ENCODE results near the gene TNFAIP1.

The TNFAIP1 gene

DNA sequence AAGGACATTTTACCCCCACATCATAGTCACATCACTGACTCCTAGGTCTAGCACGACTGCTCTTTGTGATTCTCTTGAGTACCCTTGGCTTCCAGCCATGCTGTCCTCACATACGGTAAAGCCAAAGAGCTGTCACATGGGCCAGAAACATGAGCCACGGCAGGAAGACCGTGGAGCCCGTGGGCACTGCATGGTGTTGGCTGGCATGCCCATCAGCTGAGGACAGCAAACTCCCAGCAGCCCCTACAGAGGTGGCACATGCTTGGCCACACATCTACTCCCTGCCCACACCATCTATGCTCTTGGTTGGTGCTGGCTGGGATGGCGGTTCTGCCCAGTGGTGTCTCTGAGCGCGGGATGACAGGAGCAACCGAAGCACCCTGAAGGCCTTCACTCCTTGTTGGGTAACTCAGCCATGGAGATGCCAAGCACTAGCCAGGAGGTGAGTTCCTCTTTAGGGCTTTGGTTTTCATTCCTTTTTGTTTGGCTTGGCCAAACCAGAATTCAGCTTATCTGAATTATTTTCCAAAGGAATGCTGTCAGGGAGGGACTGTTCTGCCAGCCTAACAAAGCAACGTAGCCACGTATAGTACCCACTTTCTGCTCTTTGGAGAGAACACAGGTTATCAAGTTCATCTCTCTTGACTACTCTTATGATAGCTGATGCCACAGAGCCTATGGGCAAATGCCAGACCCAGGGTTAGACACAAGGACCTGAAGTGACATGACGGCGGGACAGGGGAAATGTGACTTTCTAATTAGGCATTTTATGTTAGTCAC lies 10.0 kb downstream of the TNFAIP1 start:
- no peak for DNase-seq (ENCODE audit: low read depth in 2 of 2)

DNA sequence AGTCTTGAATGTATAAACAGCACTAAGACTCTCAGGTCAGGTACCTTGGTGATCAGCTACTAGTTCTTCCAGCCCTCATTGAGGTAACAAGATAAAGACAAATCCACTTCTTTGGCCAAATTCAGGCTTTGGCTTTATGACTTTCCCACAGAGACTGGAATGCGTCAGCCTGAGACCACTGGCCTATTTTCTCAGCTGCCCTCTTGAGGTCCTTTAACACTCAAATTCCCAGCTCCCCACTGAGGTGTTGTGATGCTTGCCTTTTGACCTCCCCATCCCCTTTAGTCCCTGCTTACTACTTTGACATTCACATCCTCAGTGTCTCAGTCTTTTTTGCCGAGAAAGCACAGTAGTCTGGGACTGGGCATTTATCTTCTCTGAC lies 10.6 kb downstream of the TNFAIP1 start:
- DNase-seq (ENCODE audit: low read depth in 2 of 2), result no peak

DNA sequence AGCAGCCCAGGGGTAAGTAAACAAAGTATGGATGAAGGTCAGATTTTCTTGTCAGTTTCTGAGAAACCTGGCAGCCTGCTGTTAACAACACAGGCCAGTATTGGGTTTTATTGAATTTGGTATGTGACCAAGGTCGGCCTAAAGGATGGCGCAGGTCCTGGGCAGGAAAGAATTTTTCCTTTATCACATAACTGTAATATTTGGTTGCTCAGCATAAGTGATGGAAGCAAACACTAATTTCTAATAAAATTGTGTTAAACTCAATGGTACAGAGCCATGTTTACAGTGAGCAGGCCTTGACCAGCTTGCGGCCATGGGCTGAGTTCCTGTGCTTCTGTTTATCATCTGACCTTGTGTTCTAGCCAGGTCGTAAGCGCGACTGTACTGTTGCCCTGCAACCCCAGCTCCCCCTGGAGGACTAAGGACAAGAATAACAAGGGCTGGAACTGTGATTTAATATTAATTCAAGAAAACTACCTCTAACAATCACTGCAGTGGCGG lies 11.2 kb downstream of the TNFAIP1 start:
- DNase-seq (ENCODE audit: low read depth in 2 of 2), result no peak

- no peak for DNase-seq (ENCODE audit: low read depth in 2 of 2)
These were observed 11.8 kb downstream of the TNFAIP1 start for GRCh38 chr17:28347261-28347891.

- DNase-seq (ENCODE audit: low read depth in 2 of 2), result no peak
These were observed 13.4 kb downstream of the TNFAIP1 start for GRCh38 chr17:28348979-28349378.

GRCh38 chr17:28350271-28350670 lies 14.7 kb downstream of the TNFAIP1 start:
- no peak for DNase-seq (ENCODE audit: low read depth in 2 of 2)

DNA sequence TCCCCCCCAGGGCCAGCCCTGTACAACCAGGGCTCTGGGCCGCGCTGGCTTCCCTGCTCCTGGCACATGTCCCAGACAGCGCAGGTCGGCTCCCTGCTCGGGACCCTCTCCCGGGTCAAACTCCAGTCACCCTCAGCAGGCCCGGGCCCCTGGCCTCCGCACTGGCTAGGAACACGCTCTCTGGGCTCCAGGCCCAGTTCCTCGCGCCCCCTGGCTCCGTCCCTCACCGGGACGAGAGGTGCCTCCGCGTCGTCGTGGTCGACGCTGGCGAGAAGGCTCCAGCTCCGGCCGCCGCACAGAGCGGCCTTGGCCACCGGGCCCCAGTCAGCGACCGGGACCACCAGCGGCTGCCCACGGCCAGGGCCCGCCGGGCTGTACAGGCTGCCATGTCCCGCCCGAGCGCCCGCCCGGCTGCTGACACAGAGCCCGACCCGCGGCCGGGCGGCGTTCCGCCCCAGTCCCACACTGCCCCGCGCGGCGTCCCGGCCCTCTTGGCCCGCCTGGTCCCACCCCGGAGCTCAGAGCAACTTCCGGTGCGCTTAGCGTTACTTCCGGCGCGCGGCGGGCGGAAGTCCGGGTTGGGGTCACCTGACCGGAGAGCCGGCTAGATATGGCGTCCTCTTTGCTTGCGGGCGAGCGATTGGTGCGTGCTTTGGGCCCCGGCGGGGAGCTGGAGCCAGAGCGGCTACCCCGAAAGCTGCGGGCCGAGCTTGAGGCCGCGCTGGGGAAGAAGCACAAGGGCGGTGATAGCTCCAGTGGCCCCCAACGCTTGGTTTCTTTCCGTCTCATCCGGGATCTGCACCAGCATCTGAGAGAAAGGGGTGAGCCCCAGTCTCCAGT lies 21.7 kb downstream of the TNFAIP1 start, which contains the start of gene POLDIP2:
TSS of gene POLDIP2 (minus strand) at position 467 of the 840 bp plus-strand sequence. CDS start at position 388, 79 bp downstream.
- DNase-seq (ENCODE audit: low read depth in 2 of 2), result peak; percentile 89 to 92

DNA sequence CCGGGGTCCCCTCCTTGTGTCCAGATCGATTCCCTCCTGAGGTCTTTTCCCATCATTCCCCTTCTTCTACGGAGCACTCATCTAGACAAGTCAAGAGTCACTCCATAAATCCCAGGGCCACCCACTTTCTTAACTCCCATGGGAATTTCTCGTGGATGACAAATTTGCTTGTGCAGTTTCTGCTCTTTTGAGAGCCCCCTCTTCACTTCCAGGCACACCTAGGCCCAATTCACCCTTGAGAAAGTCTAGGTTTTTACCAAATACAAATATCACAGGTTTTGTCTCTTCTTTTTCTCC lies 22.3 kb downstream of the TNFAIP1 start:
- DNase-seq (ENCODE audit: low read depth in 2 of 2), result no peak

DNA sequence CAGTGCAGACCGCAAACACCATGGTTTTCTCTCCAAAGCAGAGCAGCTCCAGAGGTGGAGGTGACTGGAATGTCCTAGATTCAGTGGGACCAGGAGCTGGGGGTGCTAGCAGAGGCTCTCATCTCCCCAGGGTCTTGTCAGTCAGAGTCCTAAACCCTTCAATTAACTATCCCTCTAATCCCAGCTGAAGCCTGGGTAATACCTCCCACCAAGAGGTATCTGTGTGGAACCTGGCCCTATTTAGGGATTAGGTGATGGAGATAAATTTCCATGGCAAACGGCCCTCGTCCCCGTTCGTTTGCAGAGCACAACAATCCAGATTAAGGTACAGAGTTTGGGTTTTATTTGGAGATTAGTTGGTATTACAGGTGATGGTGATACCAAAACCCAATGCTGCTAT lies 27.6 kb downstream of the TNFAIP1 start:
- no peak for DNase-seq (ENCODE audit: low read depth in 2 of 2)

- DNase-seq (ENCODE audit: low read depth in 2 of 2), result no peak
These were observed 28.5 kb downstream of the TNFAIP1 start for GRCh38 chr17:28363776-28364650.

- no peak for DNase-seq (ENCODE audit: low read depth in 2 of 2)
These were observed 29.3 kb downstream of the TNFAIP1 start, which contains the start of gene SEBOX for GRCh38 chr17:28364665-28365363. SEBOX (minus strand) TSS chr17:28365199; CDS start chr17:28365151, 48 bp downstream.

- no peak for DNase-seq (ENCODE audit: low read depth in 2 of 2)
These were observed 29.9 kb downstream of the TNFAIP1 start for GRCh38 chr17:28365487-28365886.

- DNase-seq (ENCODE audit: low read depth in 2 of 2), result no peak
These were observed 31.0 kb downstream of the TNFAIP1 start for GRCh38 chr17:28366605-28367004.

DNA sequence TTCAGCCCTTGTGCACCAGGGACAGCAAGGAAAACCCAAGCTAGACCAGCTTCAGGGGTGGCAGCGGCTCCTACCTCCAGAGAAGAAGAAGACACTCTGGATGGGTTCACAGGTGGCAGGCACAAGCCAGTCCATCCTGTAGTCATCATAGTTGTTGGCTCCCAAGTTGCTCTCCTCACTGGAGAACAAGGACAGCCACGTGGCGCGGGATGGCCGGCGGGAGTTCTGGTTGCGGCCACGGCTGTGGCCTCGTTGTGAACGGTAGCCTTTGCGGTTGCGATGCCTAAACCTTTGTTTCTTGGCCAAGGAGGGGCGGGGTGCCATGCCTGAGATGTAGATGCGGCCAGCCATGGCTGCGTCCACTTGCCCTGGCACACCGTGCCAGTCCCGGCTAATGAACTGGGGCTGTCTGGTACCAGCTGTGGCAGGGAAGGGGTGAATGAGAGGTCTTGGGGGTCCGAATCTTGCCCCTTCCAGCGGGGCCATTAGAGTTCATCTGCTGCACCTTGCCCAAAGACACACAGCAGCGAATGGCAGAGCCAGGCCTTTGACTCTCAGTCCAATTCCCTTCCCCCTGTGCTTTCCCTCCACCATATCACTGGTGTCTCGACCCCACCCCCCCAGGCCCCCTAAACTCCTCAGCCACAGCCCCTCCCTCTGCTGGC lies 32.2 kb downstream of the TNFAIP1 start:
- DNase-seq (ENCODE audit: low read depth in 2 of 2), result no peak

- no peak for DNase-seq (ENCODE audit: low read depth in 2 of 2)
These were observed 32.8 kb downstream of the TNFAIP1 start for GRCh38 chr17:28368306-28368831.

GRCh38 chr17:28368915-28369683 lies 33.5 kb downstream of the TNFAIP1 start:
- DNase-seq (ENCODE audit: low read depth in 2 of 2), result no peak

DNA sequence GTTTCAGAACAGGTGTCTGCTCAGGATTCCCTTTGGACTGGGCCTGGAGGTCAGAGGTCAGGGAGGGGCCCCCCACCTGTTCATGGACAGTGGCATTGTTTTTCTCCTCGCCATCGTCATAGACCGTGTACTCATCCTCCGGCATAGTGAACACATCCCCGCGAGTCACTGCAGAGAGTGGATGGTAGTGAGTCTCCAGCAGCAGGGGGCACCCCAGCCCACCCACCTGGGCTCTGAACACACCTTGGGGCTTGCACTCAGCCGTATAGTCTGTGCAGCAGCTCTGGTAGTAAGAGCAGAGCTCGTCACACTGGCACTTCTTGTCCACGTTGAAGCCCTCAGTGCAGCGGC lies 34.1 kb downstream of the TNFAIP1 start:
- DNase-seq (ENCODE audit: low read depth in 2 of 2), result no peak

GRCh38 chr17:28370035-28370743 lies 34.6 kb downstream of the TNFAIP1 start, which contains the start of gene VTN:
VTN (minus strand) TSS chr17:28370307; CDS start chr17:28370203, 104 bp downstream.
- DNase-seq (ENCODE audit: low read depth in 2 of 2), result no peak

- no peak for DNase-seq (ENCODE audit: low read depth in 2 of 2)
These were observed 35.2 kb downstream of the TNFAIP1 start for GRCh38 chr17:28370744-28371103.

All from stimulated activated CD4-positive, alpha-beta T cell treated with anti-CD3 and anti-CD28 coated beads, Interleukin-1b, Interleukin-23, amount 100 ng/mL, for 4 hours (primary cell).